GM18858 (cell line): ENCODE results near the gene HOXD11.

Experiments used
- ATAC-seq: cut with Tn5 transposase; IDR thresholded peaks from one replicate; pipeline ENCODE4 v1.9.1; 2021; ENCODE audit not compliant: unreplicated experiment

Gene HOXD11

DNA sequence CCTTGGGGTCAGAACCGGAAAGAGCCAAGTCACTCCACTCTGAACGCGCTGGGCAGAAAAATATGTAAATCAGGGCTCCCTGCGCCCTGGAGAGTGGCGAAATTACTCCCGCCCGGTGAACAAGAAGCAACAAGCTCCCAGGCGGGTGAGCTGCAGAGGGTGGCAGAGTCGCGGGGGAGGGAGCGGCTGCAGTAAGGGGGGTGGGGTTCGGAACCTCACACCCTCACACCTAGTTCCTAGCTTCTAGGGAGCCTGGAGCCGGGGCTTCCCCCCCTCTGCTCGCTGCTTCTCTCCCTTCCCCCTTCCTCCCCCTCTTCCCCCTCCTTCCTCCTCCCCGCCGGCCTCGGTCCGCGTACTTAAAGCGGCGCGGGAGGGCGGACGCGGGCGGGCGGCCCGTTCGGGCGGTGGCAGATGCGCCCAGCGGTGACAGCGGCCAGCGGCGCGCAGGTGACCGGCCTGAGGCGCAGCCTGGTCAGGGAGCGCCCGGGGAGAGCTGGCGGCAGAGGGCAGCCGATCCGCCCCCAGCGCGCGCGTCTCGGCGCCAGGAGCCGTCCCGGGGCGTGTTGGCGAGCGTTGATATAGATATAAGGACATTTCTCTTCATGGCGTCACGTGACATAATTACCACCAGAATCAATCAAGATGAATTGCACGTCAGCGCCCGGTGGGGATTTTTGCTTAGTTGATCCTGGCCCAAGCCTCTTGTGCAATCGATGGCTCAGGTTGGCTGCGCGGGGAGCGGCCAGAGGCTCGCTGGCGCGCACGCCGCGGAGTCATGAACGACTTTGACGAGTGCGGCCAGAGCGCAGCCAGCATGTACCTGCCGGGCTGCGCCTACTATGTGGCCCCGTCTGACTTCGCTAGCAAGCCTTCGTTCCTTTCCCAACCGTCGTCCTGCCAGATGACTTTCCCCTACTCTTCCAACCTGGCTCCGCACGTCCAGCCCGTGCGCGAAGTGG is at the start of gene HOXD11:
Gene HOXD11, plus strand, starts transcription at position 700 of the 959 bp plus-strand sequence. Its CDS starts 76 bp downstream, at position 776.
- no peak for ATAC-seq

DNA sequence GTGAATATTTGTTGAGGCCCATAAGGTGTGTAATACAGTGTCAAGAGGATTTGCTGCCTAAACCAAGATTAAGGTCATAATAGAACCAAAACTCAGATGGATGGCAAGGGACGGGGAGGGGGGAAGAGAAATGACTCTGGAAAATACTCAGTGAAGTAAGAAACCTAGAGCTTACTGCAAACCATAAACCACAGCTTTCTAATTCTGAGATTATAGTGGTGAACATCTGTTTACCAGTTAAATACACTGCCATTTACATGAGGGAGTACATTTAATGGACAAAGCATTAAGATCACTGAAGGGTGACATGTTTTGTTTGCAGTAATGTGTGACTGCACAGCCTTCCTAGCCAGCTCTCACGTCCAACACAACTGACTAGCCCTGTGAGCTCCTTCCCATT is 43.1 kb upstream of the HOXD11 start:
- ATAC-seq, result no peak

DNA sequence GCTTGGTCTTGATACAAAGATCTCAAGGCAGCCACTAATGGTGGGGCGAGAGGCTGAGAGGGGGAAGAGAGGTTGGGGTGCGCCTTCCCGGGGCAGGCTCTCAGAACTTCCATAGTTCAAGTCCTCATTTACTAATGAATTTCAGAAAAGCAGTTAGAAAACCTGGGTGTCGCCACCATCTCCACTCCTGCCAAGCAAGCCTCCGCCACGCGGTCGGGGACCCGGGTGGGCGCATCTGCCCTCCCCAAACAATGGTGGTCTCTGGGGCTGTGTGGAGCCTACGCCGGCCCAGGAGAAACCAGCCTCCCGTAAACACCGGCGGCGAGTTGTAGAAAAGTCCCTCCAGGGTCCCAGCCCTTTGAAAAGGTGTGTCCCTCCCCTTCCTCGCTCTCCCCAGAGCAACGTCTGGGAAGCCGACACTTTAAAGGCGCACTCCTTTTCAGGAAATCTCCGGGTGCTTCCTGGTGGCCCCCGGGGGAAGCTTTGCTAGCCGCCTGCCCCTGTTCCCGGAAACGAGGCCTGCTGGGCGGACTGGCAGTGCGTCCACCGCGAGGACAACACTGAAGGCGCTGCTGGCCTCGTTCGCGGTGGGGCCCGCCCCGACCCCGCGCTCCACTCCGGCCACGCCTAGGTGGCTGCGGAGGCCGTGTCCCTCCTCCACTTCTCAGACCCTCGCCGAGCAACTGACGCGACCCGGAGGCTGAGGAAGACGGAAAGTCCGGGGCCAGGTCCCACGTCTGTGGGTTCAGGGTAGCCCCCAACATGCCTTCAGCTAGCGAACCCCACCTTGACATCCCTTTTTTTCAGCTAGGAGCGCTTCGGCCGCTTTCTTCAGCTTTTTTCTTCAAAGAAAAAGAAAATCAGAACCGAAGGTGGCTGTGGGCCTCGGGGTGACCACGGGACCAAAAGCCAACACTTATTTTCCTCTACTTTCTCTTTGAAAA is 40.2 kb upstream of the HOXD11 start:
- ATAC-seq, result no peak

DNA sequence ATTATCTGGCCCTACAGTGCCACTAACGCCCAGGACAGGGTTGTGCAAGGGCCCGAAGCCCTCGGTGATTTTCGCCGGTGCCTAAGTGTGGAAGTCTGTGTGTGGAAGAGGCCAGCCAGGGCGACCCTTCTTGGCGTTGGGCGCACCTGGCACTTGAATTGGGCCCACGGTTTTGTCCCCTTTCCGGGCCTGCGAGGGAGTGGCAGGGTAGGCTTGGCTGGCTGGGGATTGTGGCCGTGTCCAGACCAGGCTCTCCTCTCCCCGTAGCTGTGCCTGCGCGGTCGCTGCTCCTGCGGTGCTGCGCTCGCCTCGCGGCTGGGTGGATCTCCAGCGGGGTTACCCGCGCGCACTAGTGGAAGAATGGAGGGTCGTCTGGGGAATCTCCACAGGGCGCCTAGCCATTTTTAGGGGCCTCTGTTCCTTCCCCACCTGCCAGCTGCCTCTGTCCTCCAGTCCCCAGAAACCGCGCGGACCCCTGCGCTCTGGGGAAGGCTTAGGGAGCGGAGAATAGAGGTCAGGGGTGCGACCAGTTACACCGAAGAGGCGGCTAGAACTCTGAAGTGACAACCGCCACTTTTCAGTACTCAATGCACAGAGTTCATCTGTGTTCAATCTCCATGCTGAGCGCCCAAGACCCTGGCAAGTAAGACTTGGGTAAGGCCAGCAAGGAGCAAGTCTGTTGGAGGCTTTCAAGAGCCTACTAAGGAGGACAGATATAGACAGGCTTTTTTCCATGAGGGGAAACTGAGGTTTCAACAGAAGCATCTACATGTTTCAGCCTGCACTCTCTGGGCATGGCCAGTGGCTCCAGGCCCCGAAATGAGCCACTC is 39.3 kb upstream of the HOXD11 start:
- no peak for ATAC-seq

DNA sequence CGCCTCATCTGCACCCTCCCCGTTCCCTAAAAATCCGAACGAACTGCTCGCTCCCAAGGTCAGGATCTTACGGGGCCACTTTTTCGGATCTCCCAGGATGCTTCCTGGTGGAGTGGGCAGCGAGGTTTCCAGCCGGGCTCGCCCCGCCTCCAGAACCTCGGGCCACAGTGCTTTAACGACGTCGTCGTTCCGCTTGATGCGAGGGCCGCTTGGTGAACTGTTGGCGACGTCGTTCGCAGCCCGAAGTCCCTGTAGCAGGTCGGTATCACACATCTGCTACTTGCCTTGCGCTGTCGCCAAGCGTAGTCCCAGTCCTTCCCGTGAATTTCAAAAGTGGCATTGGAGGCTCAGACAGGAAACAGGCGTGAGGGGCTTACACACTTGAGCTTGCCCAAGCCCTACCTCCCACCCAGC is 38.7 kb upstream of the HOXD11 start:
- ATAC-seq, result no peak

DNA sequence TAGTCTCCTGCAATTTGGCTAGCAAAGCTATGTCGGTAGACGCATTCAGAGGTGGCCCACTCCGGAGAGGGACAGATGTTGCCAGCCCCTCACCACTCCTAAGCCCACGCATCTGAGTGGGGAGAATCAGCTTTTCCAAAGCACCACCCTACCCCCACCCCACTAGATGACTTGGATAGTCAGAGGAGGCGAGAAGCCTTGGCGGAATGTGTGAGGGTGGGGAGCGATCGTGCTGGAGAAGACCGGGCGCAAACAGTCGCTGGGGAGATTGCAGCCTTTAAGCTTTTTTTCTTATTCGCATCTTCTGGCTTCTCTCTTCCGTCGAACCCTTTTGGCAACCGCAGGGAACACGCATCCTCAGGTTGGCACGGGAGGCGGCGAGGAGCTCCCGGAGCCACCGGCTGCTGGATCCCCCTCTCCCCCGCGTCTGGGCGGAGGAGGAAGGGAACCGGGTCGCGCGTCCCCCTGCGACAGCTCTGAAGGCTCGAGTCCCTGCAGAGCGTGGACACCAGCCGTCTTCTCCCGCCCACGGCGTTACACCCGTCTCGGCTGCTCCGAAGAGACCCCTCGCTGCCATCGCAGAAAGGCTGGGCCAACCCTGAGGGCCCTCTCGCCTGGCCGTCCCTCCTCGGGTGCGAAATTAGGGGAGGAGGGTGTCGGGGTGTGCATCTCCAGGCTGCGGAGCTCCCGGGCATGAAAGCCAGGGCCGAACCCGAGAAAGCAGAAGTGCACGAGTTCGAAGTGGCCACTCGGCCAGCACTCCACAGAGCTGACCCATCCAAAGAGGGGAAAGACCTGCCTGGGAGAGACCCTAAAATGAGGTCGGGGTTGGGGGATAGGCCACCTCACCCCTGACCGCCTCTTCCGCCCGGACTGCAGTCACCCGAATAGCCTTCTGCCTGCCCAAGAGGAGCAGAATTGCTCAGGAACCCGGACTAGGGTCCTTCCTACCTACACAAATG is 35.5 kb upstream of the HOXD11 start:
- no peak for ATAC-seq

DNA sequence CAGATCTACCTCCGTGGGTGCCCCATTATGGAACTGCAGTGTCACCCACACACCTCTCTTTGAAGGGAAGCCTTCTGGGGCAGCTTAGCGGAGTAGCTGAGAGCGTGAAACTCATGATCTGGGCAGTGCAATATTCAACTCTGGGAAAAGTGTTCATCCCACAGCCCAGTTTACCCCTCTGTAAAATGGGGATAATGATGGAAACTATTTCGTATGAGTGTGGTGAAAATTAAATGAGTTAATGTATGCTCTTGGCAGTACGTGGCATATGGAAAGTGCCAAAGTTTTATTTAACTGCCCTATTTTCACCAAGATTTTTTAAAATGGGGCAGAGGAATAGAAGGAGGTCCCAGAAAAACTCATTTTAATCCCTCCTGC is 34.8 kb upstream of the HOXD11 start:
- ATAC-seq, result no peak

DNA sequence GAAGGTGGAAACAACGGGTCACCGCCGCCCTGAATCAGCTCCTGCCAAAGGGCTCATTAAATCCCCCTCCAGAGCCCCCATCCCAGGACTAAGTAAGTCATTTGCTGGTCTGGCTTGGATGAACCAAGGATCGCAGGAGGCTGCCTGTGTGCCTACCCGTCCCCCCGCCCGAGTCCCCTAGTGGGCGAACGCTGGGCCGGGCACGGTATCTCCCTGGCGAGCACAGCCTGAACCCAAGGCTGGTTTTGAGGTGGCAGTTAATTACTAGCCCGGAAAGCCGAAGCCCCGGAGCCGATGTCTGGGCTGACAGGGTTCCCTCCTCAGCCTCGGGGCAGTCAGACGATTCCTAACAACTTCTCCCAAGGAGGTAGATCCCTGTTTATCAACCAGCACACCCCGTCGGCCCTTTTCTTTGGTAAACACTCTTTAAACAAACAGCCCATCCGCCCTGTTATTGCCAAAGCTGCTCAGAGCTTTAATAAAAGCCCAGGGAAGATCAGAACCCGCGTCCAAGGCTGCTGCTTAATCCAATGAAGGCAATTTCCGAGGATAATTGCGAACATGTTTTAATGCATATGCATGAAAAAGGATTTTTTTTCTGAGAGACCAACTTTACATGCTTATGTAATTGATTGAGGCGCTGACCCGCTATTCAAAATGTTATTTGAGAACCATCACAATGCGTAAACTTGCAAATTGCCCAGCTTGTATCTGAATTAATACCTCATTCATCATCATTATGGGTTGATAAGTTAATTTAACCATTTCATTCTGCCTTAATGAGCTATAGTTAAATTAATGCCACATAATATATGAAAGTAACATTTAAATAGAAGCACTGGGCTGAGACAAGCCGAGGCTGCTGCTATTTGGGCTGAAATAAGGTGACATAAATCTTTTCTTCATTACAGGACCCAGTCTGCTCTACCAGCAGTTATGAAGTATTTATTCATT is 33.9 kb upstream of the HOXD11 start:
- no peak for ATAC-seq

DNA sequence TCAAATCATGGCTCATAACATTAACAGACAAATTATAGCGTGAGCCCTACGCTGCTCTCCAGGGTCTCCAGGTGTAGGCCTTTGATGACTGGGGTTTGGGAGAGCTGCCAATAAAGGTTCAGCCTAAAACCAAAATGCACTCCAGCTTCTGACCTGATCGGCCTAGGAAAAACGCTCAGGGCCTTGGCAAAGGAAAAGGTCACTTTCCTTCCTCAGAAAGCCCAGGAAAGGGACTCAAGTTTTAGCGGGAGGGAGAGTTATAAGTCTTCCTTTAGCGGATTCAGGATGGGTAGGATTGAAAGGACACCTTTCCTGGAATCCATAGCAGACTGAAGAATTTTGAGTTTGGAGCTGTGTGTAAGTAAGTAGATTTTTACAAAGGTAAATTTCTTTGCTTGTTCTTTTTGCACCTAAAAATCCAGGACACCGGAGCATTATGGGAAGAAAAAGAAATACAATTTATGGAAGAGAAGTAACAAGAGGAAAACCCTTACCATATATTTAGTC is 32.1 kb upstream of the HOXD11 start:
- ATAC-seq, result no peak

DNA sequence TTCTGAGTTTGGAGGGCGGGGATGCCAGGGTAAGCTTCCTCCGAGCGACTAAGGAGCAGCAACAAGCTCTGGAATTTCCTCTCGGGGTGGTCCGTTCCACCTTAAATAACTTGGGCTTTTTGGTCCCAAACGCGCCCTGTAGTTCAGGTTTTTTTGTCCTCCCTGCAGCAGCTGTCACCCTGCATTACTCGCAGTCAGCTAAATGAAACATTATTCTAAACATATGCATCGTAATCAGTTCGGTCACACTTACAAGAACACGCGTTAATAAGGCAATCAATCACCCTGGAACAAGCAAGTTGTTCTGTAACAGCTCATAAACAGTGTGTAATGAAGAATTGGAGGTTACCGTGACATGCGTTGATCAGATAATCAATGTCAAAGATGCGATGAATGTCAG is 31.6 kb upstream of the HOXD11 start:
- ATAC-seq, result no peak

DNA sequence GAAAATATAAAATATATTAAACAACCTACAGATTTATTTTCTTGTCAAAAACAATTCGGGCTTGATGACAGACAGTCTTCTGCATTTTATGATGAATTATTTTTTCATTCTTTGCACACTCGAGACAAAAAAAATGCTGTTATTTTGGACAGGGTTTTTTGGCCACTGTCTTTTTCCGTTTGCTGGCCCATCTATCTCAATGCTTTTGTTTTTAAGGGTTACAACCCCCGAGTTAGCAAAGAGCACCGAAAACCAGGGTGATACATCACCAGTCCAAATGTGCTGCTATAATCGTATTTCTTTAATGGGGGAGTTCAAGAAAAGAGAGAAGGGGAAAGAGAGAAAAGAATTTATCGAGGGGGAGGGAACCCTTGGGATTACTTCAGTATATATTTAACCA is 31.0 kb upstream of the HOXD11 start:
- no peak for ATAC-seq

DNA sequence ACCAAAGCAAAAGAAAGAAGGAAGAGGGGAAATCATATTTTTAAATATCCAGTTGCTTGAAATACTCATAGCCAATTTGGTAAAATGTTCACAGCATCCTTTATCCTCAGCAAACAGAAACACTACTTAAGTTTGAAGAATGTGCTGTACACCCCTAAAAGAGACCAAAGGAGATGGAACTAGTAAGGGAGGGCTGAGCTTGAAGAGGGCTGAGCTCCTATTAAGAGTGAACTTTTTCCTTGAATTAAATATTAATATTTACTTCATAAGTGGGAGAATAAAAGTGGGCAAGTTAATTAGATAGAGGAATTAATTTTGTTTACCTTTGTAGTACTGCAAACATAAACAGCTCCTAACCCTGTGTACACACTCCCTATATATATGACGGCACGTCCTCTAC is 30.3 kb upstream of the HOXD11 start:
- ATAC-seq, result no peak

DNA sequence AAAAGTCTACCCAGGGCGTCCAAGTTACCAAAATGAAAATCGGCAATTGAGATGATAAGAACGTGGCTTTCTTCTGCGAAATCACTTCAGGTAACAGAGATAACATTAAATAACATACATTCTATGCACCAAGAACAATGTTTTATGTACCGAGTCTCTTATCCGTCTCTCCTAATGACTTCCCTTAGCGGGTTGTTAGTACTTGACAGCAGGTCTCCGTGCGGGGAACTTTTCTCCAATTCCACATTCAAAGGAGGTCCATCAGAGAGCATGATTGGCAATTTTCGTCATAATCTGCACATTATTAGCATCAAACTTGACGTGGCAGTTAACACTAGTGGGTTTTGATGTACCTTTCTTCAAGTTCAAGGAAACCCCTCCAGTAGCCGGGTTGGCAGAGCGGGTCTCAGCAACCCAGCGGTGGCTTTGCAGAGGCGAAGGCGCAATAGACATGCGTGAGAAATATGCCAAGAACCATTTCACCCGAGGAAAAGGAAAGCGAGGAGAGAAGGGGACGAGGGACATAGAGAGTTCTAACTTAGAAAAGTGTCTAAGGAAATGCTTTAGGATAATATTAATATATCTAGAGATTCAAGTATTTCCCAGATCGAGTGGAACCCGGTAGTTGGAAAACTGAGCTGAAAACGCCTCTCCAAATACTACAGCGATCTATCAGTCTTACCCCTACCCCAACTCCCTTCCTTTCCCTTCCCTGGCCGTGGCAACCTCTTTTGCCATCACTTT is 28.4 kb upstream of the HOXD11 start:
- ATAC-seq, result no peak

DNA sequence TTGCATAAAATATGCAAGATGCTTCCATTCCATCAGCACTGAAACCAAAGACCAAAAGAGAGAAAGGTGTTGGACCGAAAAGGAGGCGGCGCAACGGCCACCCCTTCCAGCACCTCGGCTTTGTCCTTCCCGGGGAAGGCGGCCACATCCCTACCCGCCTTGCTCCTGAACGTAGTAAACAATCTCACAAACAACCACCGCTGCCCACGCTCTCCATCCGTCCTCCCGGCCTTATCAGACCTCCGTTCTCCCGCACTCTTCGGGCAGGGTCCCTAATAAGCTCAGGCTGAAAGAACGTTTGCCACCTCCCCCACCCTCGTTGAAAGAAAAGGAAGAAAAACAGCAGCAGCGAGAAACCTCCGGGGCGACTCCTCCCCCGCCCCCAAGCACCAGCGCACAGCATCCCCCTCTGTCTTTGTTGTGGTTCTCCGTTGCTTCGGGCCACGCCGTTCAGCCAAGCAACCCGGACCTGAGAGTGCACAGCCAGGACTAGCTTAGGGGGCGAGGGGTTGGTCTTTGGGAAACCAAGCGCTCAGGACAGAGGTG is 27.7 kb upstream of the HOXD11 start:
- ATAC-seq, result no peak

DNA sequence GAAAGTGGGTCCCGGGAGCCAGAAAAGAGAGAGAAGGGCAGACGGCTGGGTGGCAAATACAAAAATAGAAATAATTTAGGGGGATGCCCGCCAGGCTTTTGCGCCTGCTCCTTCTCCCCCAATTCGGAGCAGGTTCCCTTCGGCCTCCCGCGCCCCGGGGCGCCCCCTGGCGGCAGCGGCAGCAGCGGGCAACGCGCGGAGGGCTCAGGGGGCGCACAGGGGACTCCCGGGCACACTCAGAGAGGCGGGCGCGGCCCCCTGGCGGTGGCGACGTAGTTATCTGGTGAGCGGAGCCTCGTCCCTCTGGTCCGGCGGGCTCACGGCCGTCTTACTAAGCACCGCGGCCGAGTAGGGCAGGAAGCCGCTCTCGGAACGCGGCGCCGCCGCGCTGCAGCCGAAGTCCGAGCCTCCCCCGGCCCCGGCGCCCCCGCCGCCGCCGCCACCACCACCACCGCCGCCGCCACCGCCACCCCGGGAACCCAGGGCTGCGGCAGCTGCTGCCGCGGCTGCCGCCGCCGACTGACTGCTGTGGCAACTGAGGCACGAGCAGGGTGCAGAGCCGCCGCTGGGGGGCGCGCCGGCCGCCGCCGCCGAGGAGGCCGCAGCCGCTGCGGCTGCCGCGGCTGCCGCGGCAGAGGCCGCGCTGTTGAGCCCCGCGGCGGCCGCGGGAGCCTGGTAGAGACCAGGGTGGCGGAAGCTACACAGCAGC is 27.1 kb upstream of the HOXD11 start:
- no peak for ATAC-seq

DNA sequence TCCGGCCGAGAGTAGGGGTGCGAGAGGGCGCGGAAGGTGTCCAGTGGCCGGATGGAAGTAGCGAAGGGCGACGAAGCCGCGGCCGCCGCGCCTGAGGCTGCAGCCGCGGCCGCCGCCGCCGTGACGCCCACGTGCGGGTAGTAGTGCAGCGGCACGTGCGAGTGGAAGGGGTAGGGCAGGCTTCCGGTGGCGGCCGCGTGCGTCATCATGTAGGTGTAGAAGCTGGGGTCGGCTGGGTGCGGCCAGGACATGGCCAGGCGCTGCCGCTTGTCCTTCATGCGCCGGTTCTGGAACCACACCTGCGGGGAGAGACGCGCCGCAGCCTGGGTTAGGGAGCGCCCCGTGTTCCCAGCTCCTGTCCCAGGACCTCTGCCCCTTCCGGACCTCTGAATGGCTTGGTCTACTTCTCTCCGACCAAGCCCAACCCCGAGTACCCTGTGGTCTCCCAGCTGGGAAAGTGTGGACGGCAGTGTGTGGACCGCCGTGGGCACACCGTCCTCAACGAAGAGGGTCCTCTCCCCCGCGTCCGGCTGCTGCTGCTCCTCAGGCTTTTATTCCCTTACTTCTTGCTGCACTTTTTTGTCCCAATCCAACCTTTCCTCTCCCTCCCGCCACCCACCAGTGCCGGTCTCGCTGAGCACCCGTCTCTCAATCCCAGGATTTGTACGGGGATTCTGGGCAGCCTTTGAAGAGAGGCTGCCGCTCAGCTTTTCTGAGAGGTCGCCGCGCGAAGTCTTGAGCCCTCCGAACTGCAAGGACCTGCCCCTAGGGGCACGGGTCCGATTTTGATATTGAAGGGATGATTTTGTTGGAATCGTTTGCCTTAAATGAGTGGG is 26.3 kb upstream of the HOXD11 start:
- no peak for ATAC-seq
